Measurements from ENCODE around the gene POM121. TPM values are rescaled to one million over a fixed set of nuclear protein-coding genes. Genes with fewer than 3 reads are reported as not detected.
"Not testable (repeated sequence)": the region's sequence is repeated elsewhere in the genome, so short reads cannot be mapped to it uniquely, and the experiment has no call there.

POM121 gene
- total RNA-seq, 4 donors from 2014 or later: 5.3 to 42.9 (median 10.3) TPM

- TF ChIP-seq, protein P1, sequence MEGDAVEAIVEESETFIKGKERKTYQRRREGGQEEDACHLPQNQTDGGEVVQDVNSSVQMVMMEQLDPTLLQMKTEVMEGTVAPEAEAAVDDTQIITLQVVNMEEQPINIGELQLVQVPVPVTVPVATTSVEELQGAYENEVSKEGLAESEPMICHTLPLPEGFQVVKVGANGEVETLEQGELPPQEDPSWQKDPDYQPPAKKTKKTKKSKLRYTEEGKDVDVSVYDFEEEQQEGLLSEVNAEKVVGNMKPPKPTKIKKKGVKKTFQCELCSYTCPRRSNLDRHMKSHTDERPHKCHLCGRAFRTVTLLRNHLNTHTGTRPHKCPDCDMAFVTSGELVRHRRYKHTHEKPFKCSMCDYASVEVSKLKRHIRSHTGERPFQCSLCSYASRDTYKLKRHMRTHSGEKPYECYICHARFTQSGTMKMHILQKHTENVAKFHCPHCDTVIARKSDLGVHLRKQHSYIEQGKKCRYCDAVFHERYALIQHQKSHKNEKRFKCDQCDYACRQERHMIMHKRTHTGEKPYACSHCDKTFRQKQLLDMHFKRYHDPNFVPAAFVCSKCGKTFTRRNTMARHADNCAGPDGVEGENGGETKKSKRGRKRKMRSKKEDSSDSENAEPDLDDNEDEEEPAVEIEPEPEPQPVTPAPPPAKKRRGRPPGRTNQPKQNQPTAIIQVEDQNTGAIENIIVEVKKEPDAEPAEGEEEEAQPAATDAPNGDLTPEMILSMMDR (IDR thresholded peaks at IDR 0.05): peak; percentile 37 to 59 (median 52)
- H3K36me3 ChIP-seq; H3K27ac ChIP-seq; H3K4me3 ChIP-seq; H3K4me1 ChIP-seq; H3K9me3 ChIP-seq; H3K27me3 ChIP-seq; intact Hi-C loops (cut with DNase I; ENCODE audit: low total_unique reads): not testable (repeated sequence)
- DNase-seq: peak; percentile 37 to 44
These were observed 10.0 kb upstream of the POM121 start for GRCh38 chr7:72914756-72915525.

- H3K4me3 ChIP-seq: no peak overlapping the region
- no peak for TF ChIP-seq POLR2A (IDR thresholded peaks at IDR 0.05)
- TF ChIP-seq, protein P1 (IDR thresholded peaks at IDR 0.05): no peak
- no peaks in the 10 kb centered on the region for H3K36me3 ChIP-seq
- peaks cover 0 to 3% of the 10 kb centered on the region in 2 donors for H3K4me1 ChIP-seq
- H3K9me3 ChIP-seq: no peaks in the 10 kb centered on the region
- H3K27ac ChIP-seq: no peak overlapping the region
- H3K27me3 ChIP-seq: no peaks in the 10 kb centered on the region
- no peak for DNase-seq
- intact Hi-C loops (cut with DNase I; ENCODE audit: low total_unique reads): no loop called here
These were observed 5.6 kb upstream of the POM121 start for GRCh38 chr7:72919256-72919775.

GRCh38 chr7:72924386-72924732 is 536 bp upstream of the POM121 start:
- Histone ChIP-seq H3K4me3 (peak overlapping the region; percentile 60 to 93), H3K36me3 (no peaks in the 10 kb centered on the region), H3K27me3 (no peaks in the 10 kb centered on the region), H3K4me1 (peaks cover 0 to 3% of the 10 kb centered on the region in 2 donors), H3K9me3 (no peaks in the 10 kb centered on the region), H3K27ac (peak overlapping the region; percentile 76 to 89)
- TF ChIP-seq, protein P1 (IDR thresholded peaks at IDR 0.05): no peak
- no peak for TF ChIP-seq POLR2A (IDR thresholded peaks at IDR 0.05)
- no peak for DNase-seq
- intact Hi-C loops (cut with DNase I; ENCODE audit: low total_unique reads): no loop called here

GRCh38 chr7:72925546-72926120 is 738 bp downstream of the POM121 start:
- peak overlapping the region; percentile 60 to 93 for H3K4me3 ChIP-seq
- no peak for DNase-seq
- intact Hi-C loops (cut with DNase I; ENCODE audit: low total_unique reads): no loop called here
- no peaks in the 10 kb centered on the region for H3K9me3 ChIP-seq
- no peaks in the 10 kb centered on the region for H3K36me3 ChIP-seq
- TF ChIP-seq, protein P1 (IDR thresholded peaks at IDR 0.05): no peak
- TF ChIP-seq POLR2A (IDR thresholded peaks at IDR 0.05): no peak
- H3K27me3 ChIP-seq: no peaks in the 10 kb centered on the region
- H3K4me1 ChIP-seq: peaks cover 0 to 3% of the 10 kb centered on the region in 2 donors
- peak overlapping the region; percentile 76 to 89 for H3K27ac ChIP-seq

GRCh38 chr7:72927791-72928190 is 2.9 kb downstream of the POM121 start:
- H3K9me3 ChIP-seq; intact Hi-C loops (cut with DNase I; ENCODE audit: low total_unique reads); H3K4me3 ChIP-seq; H3K27ac ChIP-seq; H3K4me1 ChIP-seq; H3K36me3 ChIP-seq; DNase-seq; H3K27me3 ChIP-seq: not testable (repeated sequence)

DNA sequence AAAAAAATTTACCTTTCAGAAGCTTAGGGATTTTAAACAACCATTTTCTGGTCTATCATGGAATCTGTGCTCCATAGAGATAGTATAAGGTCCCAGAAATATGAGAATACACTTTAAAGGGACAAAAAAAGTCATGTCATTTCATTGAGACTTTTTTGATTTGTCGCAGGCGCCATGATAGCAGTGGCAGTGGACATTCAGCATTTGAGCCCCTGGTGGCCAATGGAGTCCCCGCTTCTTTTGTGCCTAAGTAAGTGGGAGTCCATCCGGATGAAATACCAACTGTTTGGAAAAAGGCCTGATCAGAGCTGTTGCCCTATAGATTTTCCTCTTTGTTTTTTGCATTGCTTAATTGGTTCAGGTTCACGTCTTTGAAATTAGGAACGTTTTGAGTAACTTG is 3.3 kb downstream of the POM121 start:
- H3K27me3 ChIP-seq; H3K9me3 ChIP-seq; H3K4me1 ChIP-seq; H3K27ac ChIP-seq; intact Hi-C loops (cut with DNase I; ENCODE audit: low total_unique reads); H3K36me3 ChIP-seq; DNase-seq; H3K4me3 ChIP-seq: not testable (repeated sequence)

- H3K27ac ChIP-seq; H3K4me3 ChIP-seq; intact Hi-C loops (cut with DNase I; ENCODE audit: low total_unique reads); H3K9me3 ChIP-seq; H3K36me3 ChIP-seq; H3K4me1 ChIP-seq; DNase-seq; H3K27me3 ChIP-seq: not testable (repeated sequence)
These were observed 17.3 kb downstream of the POM121 start for GRCh38 chr7:72942022-72942705.

- H3K27me3 ChIP-seq; H3K27ac ChIP-seq; H3K4me3 ChIP-seq; DNase-seq; H3K4me1 ChIP-seq; intact Hi-C loops (cut with DNase I; ENCODE audit: low total_unique reads); H3K36me3 ChIP-seq; H3K9me3 ChIP-seq: not testable (repeated sequence)
These were observed 18.1 kb downstream of the POM121 start for GRCh38 chr7:72942956-72943355.

Measured in uterus (tissue), 4 donors.